GM18526 (cell line): ENCODE measurements around the gene CEP290.

Experiments used
- POLR2A ChIP-seq: IDR thresholded peaks from 3 replicates; pipeline ENCODE4 v1.6.1; 2011; ENCODE audit not compliant: insufficient read length; ENCODE audit errors: extremely low read depth

CEP290 gene

DNA sequence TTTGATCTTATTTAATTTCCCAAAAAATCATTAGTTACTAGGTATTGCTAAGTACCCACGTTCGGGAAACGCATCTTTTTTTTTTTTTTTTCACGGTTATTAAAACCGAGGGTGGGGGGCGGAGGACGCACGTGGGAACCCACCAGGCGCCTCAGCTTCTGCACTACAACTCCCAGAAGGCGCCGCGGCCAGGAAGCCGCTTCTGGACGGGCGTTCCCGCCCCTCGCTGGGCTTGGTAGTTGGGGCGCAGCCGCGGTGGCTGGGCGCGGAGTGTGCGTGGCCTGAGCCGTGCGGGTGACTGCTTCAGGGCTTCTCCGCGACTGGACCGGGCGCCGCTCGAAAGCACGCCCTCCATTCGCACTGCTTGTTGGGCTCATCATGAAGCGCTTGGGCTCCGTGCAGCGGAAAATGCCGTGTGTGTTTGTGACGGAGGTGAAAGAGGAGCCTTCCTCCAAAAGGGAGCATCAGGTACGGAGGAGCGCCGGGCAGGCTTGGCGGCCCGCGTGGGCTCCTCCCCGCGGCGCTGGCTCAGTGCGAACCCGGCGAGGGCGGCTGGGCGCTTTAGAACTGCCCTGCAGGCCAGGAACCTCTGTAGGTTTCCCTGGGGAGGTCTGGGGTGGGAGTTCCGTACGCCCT, 106.5 kb downstream of the CEP290 start:
- peak; percentile 93 for TF ChIP-seq POLR2A

- no peak for TF ChIP-seq POLR2A
Observed at GRCh38 chr12:88029093-88029665, 112.7 kb downstream of the CEP290 start, which contains the start of gene C12orf50. C12orf50 (minus strand) TSS chr12:88029401; CDS start chr12:88026962, 2,439 bp downstream.

DNA sequence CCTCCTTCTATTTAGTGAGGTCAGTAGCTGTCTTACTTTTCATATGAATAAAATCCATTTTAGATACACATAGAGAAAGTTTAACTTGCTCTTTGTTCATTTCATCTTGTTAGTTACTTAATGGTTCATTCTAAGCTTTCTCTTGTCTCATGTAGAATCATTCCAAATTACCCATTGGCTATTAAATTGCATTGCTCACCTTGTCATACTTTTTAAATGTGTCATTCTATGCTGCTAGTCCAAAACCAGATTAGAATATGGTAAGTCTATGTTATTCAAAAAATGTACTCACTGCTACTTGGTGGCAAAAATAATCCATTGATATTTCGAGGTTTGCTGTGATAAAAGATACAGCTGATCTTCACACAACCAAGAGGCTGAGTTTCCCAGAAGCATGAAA, 115.7 kb downstream of the CEP290 start:
- TF ChIP-seq POLR2A: no peak

- TF ChIP-seq POLR2A: no peak
Observed at GRCh38 chr12:88017964-88018363, 123.9 kb downstream of the CEP290 start.

DNA sequence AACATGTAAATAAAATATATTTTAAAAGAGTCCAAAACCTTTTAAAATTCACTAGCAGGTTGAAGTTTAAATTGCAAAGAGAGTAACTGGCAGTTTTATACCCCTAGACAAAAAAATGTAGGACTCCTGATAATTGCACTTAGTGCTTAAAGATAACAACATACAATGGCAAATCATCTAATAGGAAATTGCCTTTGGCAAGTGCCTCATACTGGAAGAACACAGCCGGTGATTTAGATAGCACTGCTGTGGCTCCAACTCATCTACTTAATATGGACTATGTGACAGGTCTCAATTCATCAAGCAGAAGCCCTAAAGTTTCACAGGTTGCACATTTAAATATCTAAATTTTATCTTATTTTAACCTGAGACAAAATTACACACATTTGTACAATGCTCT, 126.1 kb downstream of the CEP290 start:
- no peak for TF ChIP-seq POLR2A

- no peak for TF ChIP-seq POLR2A
Observed at GRCh38 chr12:88011755-88012154, 130.1 kb downstream of the CEP290 start.

- no peak for TF ChIP-seq POLR2A
Observed at GRCh38 chr12:88006351-88006750, 135.5 kb downstream of the CEP290 start.

- TF ChIP-seq POLR2A: no peak
Observed at GRCh38 chr12:88001327-88001726, 140.6 kb downstream of the CEP290 start.
